Uterus (tissue), 4 donors: ENCODE results near the gene SIRT1. TPM values are rescaled to one million over a fixed set of nuclear protein-coding genes. Genes with fewer than 3 reads are reported as not detected.

Experiments used
- DNase-seq, 2 donors: peaks; one replicate each; pipeline ENCODE4 v3.0.0-alpha.2; 2019 to 2020
- H3K27ac ChIP-seq, 2 donors: fragments of 200-600 bp; sonication (generic); 1 replicate in 1 of 2; 2 replicates in 1 of 2; pipeline ENCODE4 v1.5.1; 2016 to 2018
- H3K27me3 ChIP-seq, 2 donors: fragments of 200-600 bp; sonication (generic); one replicate each; pipeline ENCODE4 v1.5.1; 2018 to 2019; ENCODE audit warnings: control low read depth in 1 of 2
- H3K36me3 ChIP-seq, 2 donors: fragments of 200-600 bp; sonication (generic); one replicate each; pipeline ENCODE4 v1.5.1; 2019; ENCODE audit warnings: control low read depth in 1 of 2
- H3K4me1 ChIP-seq, 2 donors: fragments of 200-600 bp; sonication (generic); one replicate each; pipeline ENCODE4 v1.5.1; 2018 to 2019; ENCODE audit warnings: control low read depth in 1 of 2
- H3K4me3 ChIP-seq, 2 donors: fragments of 200-600 bp; sonication (generic); 1 replicate in 1 of 2; 2 replicates in 1 of 2; pipeline ENCODE4 v1.5.1; 2018 to 2019; ENCODE audit warnings: mild to moderate bottlenecking in 1 of 2
- H3K9me3 ChIP-seq, 2 donors: fragments of 200-600 bp; sonication (generic); one replicate each; pipeline ENCODE4 v1.5.1; 2019; ENCODE audit warnings: control low read depth in 1 of 2
- CTCF ChIP-seq, 4 experiments: fragments of 200-600 bp in 2 of 4; fragments of 450-650 bp in 2 of 4; sonication (generic) in 2 of 4; IDR thresholded peaks; one replicate each; pipeline ENCODE4 v1.5.1; 2016 to 2019; ENCODE audit warnings: antibody characterized with exemption in 4 of 4, mild to moderate bottlenecking in 2 of 4, moderate library complexity in 1 of 4
- POLR2A ChIP-seq, 2 donors: fragments of 450-650 bp; IDR thresholded peaks; one replicate each; pipeline ENCODE4 v1.6.1; 2016; ENCODE audit warnings: antibody characterized with exemption in 2 of 2, mild to moderate bottlenecking in 1 of 2, moderate library complexity in 1 of 2
- intact Hi-C: fragments of 100-400 bp; cut with DNase I; formaldehyde crosslinking; loops from one replicate; pipeline ENCODE4 v1.15.1; 2023; ENCODE audit warnings: low total_unique reads
- total RNA-seq, 4 donors: library from RNA; depleted of rRNA in 3 of 4; stranded (reverse); fragments of >200 nt in 3 of 4; gene quantifications; one replicate each; pipeline versions ENCODE4 v1.1.0 to v1.2.4, GENCODE V29; 2014 to 2023
- donor health status: DM: yes; HTN: yes; CAD: no.

Gene SIRT1
- total RNA-seq, 4 donors from 2014 or later = 9.5 to 47.7 (median 37.1) TPM

- H3K36me3 ChIP-seq = no peaks in the 10 kb centered on the region
- intact Hi-C loops = no loop called here
- H3K4me1 ChIP-seq = no peaks in the 10 kb centered on the region
- DNase-seq = no peak
- no peak for TF ChIP-seq CTCF (IDR thresholded peaks at IDR 0.05)
- no peak for TF ChIP-seq POLR2A (IDR thresholded peaks at IDR 0.05)
- H3K27ac ChIP-seq = no peak overlapping the region
- H3K27me3 ChIP-seq = no peaks in the 10 kb centered on the region
- no peaks in the 10 kb centered on the region for H3K9me3 ChIP-seq
- H3K4me3 ChIP-seq = no peak overlapping the region
These were observed 30.4 kb downstream of the SIRT1 start for GRCh38 chr10:67914777-67915340.

DNA sequence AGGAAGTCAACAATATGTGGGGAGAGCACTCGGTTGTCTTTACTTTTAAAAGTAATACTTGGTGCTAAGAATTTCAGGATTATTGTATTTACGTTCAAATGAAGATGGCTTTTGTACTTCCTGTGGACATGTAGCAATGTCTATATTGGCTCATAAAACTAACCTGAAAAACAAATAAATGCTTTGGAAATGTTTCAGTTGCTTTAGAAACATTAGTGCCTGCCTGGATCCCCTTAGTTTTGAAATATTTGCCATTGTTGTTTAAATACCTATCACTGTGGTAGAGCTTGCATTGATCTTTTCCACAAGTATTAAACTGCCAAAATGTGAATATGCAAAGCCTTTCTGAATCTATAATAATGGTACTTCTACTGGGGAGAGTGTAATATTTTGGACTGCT is 32.7 kb downstream of the SIRT1 start:
- no peaks in the 10 kb centered on the region for H3K36me3 ChIP-seq
- no peak overlapping the region for H3K4me3 ChIP-seq
- no peak overlapping the region for H3K27ac ChIP-seq
- DNase-seq = no peak
- intact Hi-C loops = no loop called here
- H3K9me3 ChIP-seq = no peaks in the 10 kb centered on the region
- TF ChIP-seq CTCF (IDR thresholded peaks at IDR 0.05) (no peak), POLR2A (IDR thresholded peaks at IDR 0.05) (no peak)
- H3K27me3 ChIP-seq = no peaks in the 10 kb centered on the region
- H3K4me1 ChIP-seq = no peaks in the 10 kb centered on the region

GRCh38 chr10:67917679-67918078 is 33.2 kb downstream of the SIRT1 start:
- Histone ChIP-seq H3K27ac (no peak overlapping the region), H3K4me3 (no peak overlapping the region), H3K36me3 (no peaks in the 10 kb centered on the region), H3K4me1 (no peaks in the 10 kb centered on the region), H3K27me3 (no peaks in the 10 kb centered on the region), H3K9me3 (no peaks in the 10 kb centered on the region)
- no peak for DNase-seq
- intact Hi-C loops = no loop called here
- no peak for TF ChIP-seq CTCF (IDR thresholded peaks at IDR 0.05)
- TF ChIP-seq POLR2A (IDR thresholded peaks at IDR 0.05) = no peak

- no peaks in the 10 kb centered on the region for H3K9me3 ChIP-seq
- TF ChIP-seq CTCF (IDR thresholded peaks at IDR 0.05) = no peak
- no peak for TF ChIP-seq POLR2A (IDR thresholded peaks at IDR 0.05)
- no peaks in the 10 kb centered on the region for H3K4me1 ChIP-seq
- no peak overlapping the region for H3K27ac ChIP-seq
- DNase-seq = no peak
- intact Hi-C loops = no loop called here
- no peaks in the 10 kb centered on the region for H3K36me3 ChIP-seq
- H3K27me3 ChIP-seq = no peaks in the 10 kb centered on the region
- no peak overlapping the region for H3K4me3 ChIP-seq
These were observed 36.6 kb downstream of the SIRT1 start for GRCh38 chr10:67921065-67921464.

DNA sequence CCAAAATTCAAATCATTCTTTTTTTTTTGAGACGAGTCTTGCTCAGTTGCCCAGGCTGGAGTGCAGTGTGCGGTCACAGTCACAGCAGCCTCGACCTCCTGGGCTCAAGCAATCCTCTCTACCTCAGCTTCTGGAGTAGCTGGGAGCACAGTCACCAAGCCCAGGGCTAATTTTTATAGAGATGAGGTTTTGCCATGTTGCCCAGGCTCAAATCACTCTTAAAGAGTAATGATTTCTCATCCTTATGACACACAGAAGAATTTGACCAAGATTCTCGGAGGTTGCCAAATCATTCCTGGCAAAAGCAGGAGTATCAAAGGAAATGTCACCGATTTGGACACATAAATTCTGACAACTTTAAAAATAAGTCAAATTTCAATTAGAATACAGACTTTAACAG is 39.1 kb downstream of the SIRT1 start:
- Histone ChIP-seq H3K4me3 (no peak overlapping the region), H3K27me3 (no peaks in the 10 kb centered on the region), H3K4me1 (no peaks in the 10 kb centered on the region), H3K36me3 (no peaks in the 10 kb centered on the region), H3K9me3 (no peaks in the 10 kb centered on the region), H3K27ac (no peak overlapping the region)
- TF ChIP-seq CTCF (IDR thresholded peaks at IDR 0.05) (no peak), POLR2A (IDR thresholded peaks at IDR 0.05) (no peak)
- intact Hi-C loops = no loop called here
- no peak for DNase-seq
